ENCODE data around the gene MEX3A. TPM values are rescaled to one million over a fixed set of nuclear protein-coding genes. Genes with fewer than 3 reads are reported as not detected.

MEX3A gene
- total and polyA plus RNA-seq, 3 donors from 2014 or later = 0.87 to 3.0 (median 2.4) TPM

DNA sequence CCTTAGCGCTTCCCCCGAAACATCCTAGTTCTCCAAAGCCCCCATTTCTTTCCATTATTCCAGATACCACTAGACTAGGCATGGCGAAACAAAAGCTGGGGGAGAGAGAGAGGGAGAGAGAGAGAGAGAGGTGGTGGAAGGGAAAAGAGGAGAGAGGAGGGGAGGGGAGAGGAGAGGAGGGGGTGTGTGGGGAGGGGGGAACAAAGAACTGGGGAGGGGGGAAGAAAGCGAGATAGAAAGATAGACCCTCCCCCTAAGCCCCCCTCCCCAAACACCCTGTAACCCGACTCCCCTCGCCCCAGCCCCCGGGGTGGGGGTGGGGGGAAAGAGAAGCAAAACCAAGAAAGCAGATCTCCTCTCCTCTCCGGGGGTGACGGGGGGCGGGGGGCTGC lies 352 bp downstream of the MEX3A start:
- Histone ChIP-seq H3K27ac (peak overlapping the region in 1 of 2 donors; percentile 60), H3K36me3 (ENCODE audit: low read depth, missing control alignments) (no peaks in the 10 kb centered on the region), H3K4me3 (peak overlapping the region; percentile 64 to 84), H3K27me3 (no peaks in the 10 kb centered on the region), H3K4me1 (peaks cover 23% of the 10 kb centered on the region), H3K9me3 (no peaks in the 10 kb centered on the region)
- no peak for DNase-seq
- TF ChIP-seq, protein P1, sequence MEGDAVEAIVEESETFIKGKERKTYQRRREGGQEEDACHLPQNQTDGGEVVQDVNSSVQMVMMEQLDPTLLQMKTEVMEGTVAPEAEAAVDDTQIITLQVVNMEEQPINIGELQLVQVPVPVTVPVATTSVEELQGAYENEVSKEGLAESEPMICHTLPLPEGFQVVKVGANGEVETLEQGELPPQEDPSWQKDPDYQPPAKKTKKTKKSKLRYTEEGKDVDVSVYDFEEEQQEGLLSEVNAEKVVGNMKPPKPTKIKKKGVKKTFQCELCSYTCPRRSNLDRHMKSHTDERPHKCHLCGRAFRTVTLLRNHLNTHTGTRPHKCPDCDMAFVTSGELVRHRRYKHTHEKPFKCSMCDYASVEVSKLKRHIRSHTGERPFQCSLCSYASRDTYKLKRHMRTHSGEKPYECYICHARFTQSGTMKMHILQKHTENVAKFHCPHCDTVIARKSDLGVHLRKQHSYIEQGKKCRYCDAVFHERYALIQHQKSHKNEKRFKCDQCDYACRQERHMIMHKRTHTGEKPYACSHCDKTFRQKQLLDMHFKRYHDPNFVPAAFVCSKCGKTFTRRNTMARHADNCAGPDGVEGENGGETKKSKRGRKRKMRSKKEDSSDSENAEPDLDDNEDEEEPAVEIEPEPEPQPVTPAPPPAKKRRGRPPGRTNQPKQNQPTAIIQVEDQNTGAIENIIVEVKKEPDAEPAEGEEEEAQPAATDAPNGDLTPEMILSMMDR (IDR thresholded peaks at IDR 0.05) = no peak
- no peak for TF ChIP-seq POLR2A (IDR thresholded peaks at IDR 0.05)
- 0 to 2% methylated on average over 6 to 10 of the region's 10 CpGs for WGBS, 2 donors
- intact Hi-C loops (cut with DNase I; ENCODE audit: low total_unique reads) = no loop called here

DNA sequence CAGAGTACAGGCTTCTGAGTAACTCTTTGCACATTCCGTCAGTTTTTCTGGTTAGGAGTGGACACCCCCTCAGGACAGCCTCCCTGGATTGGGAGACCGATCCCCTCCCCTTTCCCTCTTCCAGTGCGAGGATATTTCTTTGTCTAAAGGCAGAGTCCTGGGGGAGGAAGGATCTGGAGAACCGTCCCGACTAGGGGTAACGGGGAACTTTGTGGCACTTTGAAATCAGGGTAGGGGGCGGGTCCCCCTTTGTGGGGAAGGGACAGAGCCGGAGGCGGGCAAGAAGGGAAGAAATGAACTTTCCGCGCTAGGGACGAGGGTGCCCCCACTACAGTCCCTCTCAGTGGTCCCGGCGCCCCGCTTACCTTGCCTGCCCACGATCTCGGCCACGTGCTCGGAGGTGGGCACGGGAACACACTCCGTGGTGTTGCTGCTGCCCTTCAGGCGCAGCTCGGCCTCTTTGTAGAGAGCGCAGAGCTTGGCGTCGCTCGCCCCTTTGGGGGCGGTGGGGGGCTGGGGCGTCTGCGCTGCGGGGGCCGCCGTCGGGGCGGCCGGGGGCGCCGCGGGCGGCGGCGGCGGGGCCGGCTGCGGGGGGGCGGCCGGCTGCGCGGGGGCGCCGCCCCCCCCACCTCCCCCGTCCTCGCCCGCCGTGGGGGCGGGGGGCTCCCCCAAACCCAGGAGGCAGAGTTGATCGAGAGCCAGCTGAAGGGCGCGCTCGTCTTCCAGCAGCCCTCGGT lies 917 bp downstream of the MEX3A start:
- H3K36me3 ChIP-seq (ENCODE audit: low read depth, missing control alignments) = no peaks in the 10 kb centered on the region
- 2% methylated on average over 28 to 32 of the region's 61 CpGs for WGBS, 2 donors
- H3K4me3 ChIP-seq = peak overlapping the region; percentile 64 to 84
- peaks cover 19% of the 10 kb centered on the region for H3K4me1 ChIP-seq
- H3K9me3 ChIP-seq = no peaks in the 10 kb centered on the region
- no peak overlapping the region for H3K27ac ChIP-seq
- intact Hi-C loops (cut with DNase I; ENCODE audit: low total_unique reads) = no loop called here
- no peak for TF ChIP-seq POLR2A (IDR thresholded peaks at IDR 0.05)
- TF ChIP-seq, protein P1 (IDR thresholded peaks at IDR 0.05) = no peak
- no peak for DNase-seq
- no peaks in the 10 kb centered on the region for H3K27me3 ChIP-seq

DNA sequence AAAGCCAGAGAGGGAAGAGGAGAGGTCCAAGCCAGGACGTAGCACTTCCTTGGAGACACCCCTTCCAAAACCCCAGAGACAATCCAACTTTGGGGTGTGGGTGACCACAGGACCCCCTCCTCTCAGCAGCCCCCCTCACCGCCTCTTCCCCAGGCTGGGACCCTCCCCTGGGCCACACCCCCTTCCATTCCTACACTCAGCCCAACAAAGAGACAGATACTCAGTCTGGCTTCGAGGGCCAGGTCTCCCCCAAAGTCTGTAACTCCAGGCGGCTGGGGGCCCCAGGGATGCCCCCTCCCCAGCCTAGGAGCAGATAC lies 1.4 kb downstream of the MEX3A start:
- Histone ChIP-seq H3K27ac (no peak overlapping the region), H3K9me3 (no peaks in the 10 kb centered on the region), H3K4me1 (peaks cover 16% of the 10 kb centered on the region), H3K4me3 (no peak overlapping the region), H3K36me3 (ENCODE audit: low read depth, missing control alignments) (no peaks in the 10 kb centered on the region), H3K27me3 (no peaks in the 10 kb centered on the region)
- intact Hi-C loops (cut with DNase I; ENCODE audit: low total_unique reads) = no loop called here
- TF ChIP-seq, protein P1 (IDR thresholded peaks at IDR 0.05) = no peak
- TF ChIP-seq POLR2A (IDR thresholded peaks at IDR 0.05) = no peak
- WGBS, 2 donors = 35 to 44% methylated on average over 3 to 4 of the region's 4 CpGs
- no peak for DNase-seq

DNA sequence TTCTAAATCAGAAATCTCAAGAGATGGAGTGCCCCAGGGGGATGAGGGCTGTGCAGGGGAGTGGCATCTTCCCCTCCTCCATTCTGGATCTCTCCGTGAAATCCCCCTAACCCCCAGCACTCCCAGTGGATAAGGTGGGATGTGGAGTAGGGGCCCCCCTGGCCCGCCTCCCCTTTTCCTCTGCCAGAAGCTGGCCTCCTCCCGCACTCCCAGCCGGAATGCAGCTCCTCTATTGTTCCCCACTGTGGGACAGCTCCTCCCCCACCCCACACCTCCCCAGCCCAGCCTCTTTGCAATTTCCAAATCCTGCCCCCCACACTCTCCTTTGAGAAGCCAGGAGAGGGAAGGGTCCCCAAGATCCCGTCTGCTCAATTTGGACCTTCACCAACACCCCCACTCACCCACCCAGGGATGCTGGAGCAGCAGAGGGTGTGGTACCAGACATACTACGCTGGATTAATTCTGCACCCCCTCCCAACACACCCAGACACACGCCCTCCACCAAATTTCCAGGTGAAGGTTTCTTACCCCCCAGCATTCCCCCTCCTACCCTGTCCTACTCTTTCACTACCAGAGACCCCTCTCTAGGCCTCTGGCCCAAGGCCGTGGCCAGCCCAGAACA lies 1.9 kb downstream of the MEX3A start:
- TF ChIP-seq, protein P1 (IDR thresholded peaks at IDR 0.05) = no peak
- Histone ChIP-seq H3K4me3 (no peak overlapping the region), H3K27me3 (no peaks in the 10 kb centered on the region), H3K27ac (no peak overlapping the region), H3K36me3 (ENCODE audit: low read depth, missing control alignments) (no peaks in the 10 kb centered on the region), H3K4me1 (peaks cover 16% of the 10 kb centered on the region), H3K9me3 (no peaks in the 10 kb centered on the region)
- intact Hi-C loops (cut with DNase I; ENCODE audit: low total_unique reads) = no loop called here
- 45 to 54% methylated on average over 8 of the region's 8 CpGs for WGBS, 2 donors
- no peak for DNase-seq

DNA sequence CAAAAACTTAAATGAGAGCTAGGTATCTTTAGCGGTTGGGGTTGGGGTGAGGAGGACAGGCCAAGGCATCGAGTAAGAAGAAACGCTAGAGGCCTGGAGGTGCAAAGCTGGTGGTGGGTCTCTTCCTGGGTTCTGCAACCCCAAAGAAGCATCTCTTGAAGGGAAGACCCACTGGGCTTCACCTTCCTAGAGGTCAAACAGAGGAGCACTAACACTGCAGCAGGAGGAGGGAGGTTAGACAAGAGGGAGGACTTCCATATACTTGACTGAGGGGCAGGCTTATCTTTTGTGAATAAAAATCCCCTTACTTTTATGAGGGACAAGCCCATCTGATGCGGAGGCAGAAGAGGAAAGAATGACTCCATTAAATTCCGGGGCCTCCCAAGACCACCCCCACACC lies 2.5 kb downstream of the MEX3A start:
- Histone ChIP-seq H3K9me3 (no peaks in the 10 kb centered on the region), H3K4me3 (no peak overlapping the region), H3K27ac (no peak overlapping the region), H3K36me3 (ENCODE audit: low read depth, missing control alignments) (no peaks in the 10 kb centered on the region), H3K4me1 (peaks cover 16% of the 10 kb centered on the region), H3K27me3 (no peaks in the 10 kb centered on the region)
- TF ChIP-seq, protein P1 (IDR thresholded peaks at IDR 0.05) = no peak
- TF ChIP-seq POLR2A (IDR thresholded peaks at IDR 0.05) = no peak
- intact Hi-C loops (cut with DNase I; ENCODE audit: low total_unique reads) = no loop called here
- 86 to 88% methylated on average over 5 of the region's 5 CpGs for WGBS, 2 donors
- DNase-seq = no peak

All from testis (tissue), 3 donors.